GM18507 (cell line): ENCODE measurements around the gene GSG1L.

Source experiments
- DNase-seq: peaks from one replicate; pipeline ENCODE4 v3.0.0; 2011; ENCODE audit warnings: low read depth; ENCODE audit not compliant: insufficient read length; ENCODE audit errors: extremely low spot score
- FAIRE-seq: peaks from 2 replicates; lab custom pipeline; 2011; peaks lifted over from hg19 to GRCh38; lab: Jason Lieb, UNC

The GSG1L gene

GRCh38 chr16:27840311-27841060, 223.0 kb downstream of the GSG1L start:
- FAIRE-seq (no peak), DNase-seq (no peak)

DNA sequence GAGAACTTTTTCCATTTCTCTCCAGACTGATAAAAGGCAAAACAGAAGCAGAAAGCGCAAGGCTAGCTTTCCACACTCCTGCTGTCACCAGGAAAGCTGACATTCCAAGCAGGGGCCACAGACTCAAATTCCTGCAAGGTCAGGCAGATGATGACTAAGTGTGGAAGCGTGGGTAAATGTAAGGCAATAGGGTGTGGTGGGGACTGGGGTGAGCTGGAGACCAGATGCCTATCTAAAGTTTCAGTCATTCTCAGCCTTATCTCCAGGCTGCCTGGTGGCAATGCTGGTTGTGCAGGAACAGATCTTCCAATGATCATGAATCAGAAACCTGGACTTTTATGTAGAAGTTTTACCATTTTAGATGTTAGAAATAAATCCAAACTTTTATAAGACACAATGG, 224.1 kb downstream of the GSG1L start:
- FAIRE-seq: no peak
- no peak for DNase-seq

DNA sequence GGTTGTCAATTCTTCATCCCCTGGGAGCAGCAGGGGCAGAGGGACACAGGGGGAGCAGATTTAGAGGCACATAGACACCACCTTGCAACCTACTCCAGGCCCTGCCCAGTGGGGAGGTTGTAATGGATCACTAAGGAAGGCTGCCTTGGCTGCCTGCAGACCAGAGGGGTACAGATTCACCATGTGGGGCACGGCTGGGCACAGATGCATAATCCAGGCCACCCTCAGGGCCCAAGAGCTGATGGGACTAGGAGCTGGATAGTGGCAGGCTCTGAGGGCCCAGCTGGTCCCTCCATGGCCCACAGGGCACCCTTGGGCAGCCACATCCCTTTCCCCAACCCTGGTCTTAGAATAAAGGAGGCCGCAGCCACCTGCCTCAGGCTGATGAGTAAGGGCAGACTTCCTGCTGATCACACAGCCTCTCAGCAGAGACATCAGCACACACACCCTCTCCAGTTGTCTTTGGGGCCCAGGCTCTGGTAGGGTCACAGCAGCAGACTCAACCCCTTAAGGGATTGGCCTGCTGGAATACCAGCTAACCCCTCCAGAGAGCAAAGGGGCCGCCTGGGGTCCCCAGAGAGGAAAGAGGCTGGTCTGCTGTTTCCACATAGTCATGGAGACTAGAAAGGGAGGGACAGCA, 224.9 kb downstream of the GSG1L start:
- FAIRE-seq (no peak), DNase-seq (no peak)

GRCh38 chr16:27829975-27830374, 233.5 kb downstream of the GSG1L start:
- FAIRE-seq: no peak
- DNase-seq: no peak

DNA sequence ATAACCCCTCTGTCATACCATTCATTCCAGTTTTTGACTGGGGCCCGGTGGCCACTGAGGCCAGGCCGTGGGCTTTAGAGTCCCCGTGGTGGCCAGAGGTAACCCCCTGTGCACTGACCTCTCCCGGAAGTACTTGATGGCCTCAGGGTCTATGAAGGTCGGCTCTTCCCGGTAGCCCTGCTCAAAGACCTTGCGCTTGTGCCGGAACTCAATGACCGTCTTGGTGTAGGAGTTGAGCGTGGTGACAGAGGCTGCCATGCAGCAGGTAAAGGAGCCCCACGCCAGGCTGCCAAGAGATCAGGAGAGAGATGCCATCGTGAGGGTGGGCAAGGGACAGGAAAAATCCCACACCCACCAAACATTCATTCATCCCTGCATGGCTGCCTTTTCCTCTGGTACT, 234.8 kb downstream of the GSG1L start:
- no peak for FAIRE-seq
- no peak for DNase-seq

- FAIRE-seq (no peak), DNase-seq (no peak)
Observed at GRCh38 chr16:27827765-27828164, 235.7 kb downstream of the GSG1L start.

- no peak for FAIRE-seq
- DNase-seq: no peak
Observed at GRCh38 chr16:27826893-27827289, 236.6 kb downstream of the GSG1L start.

- FAIRE-seq (no peak), DNase-seq (no peak)
Observed at GRCh38 chr16:27826081-27826892, 237.2 kb downstream of the GSG1L start.

DNA sequence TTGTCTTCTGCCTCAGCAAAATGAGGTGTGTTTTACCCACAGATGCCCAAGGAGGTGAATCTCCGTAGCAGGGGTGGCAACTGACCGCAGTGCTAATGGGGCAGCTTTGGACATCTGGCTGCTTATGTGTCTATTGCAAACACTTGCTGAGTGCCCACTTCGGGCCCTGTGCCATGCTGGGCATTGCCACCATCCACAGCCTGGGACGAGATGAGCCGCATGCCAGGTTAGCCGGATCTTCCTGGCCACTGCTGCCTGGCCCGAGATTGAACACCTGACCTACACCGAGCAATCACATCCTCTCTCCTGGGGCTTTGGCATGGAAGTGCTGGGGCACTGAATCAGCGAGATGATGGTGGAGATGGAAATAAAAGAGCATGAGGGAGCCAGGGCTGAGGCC, 238.7 kb downstream of the GSG1L start:
- DNase-seq: no peak
- no peak for FAIRE-seq

DNA sequence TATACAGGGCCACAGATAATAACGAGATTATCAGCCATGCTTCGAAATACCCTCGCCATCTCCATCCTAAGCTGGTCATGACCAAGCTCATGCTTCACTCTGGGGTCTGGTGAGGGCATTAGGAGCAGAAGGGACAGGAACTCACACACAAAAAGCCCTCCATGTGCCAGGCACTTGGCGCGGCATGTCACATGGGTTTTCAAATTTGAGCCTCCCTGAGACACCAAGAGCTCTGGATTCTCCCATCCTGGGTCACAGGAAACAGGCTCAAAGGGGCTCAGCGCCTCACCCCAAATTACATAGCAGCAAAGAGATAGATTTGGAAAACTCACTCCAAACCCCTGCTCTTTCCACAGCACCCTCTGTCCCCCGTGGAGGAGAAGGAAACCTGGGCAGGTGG, 239.5 kb downstream of the GSG1L start:
- DNase-seq (no peak), FAIRE-seq (no peak)

DNA sequence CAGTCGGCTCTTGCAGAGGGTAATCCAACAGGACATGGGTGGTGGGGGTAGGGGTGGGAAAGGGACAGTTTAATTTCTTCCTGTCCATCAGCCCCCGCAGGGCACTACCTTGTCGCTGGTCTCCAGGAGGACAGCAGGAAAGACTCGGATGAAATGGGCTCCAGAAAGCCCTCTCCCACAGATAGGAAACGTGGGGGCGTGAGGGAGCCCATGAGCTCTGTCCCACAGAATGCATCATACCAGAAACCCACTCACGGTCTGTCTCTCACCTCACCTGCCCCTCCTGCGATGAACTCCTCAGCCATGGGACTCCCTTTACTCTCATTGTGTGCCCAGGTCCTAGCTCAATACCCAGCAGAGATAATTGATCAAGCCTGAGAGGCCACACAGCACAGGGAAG, 240.1 kb downstream of the GSG1L start:
- no peak for FAIRE-seq

DNA sequence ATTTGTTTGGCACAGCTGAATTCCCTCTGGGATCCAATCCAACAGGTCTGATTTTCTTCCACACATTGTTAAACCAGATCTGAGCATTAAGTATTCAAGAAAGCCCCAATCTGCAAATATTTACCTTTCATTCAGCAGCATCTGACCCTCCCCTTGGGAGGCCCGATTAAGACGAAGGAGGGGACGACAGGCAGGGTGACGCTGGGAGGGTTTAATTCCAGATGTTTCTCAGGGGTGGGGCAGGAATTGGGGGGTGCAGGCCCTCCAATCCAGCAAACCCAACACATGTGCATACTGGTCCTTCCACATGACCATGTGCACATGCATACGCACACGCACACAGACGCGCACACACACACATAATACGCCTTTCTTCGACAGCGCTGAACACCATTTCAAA, 240.5 kb downstream of the GSG1L start:
- DNase-seq (no peak), FAIRE-seq (no peak)

More for the DNA sequence above, 240.1 kb downstream of the GSG1L start:
- DNase-seq: no peak

GRCh38 chr16:27822529-27822928, 241.0 kb downstream of the GSG1L start:
- FAIRE-seq (no peak), DNase-seq (no peak)

GRCh38 chr16:27820646-27821345, 242.7 kb downstream of the GSG1L start:
- FAIRE-seq (no peak), DNase-seq (no peak)

- DNase-seq (no peak), FAIRE-seq (no peak)
Observed at GRCh38 chr16:27819881-27820610, 243.5 kb downstream of the GSG1L start.

- DNase-seq (no peak), FAIRE-seq (no peak)
Observed at GRCh38 chr16:27819356-27819755, 244.2 kb downstream of the GSG1L start.

- no peak for FAIRE-seq
- DNase-seq: no peak
Observed at GRCh38 chr16:27818246-27818645, 245.3 kb downstream of the GSG1L start.

- FAIRE-seq: no peak
- DNase-seq: no peak
Observed at GRCh38 chr16:27817038-27817437, 246.5 kb downstream of the GSG1L start.

- DNase-seq (no peak), FAIRE-seq (no peak)
Observed at GRCh38 chr16:27816561-27816960, 247.0 kb downstream of the GSG1L start.
